ENCODE measurements around the gene SH3BGRL2. TPM values are rescaled to one million over a fixed set of nuclear protein-coding genes. Genes with fewer than 3 reads are reported as not detected.
"Not testable (repeated sequence)": the region's sequence is repeated elsewhere in the genome, so short reads cannot be mapped to it uniquely, and the experiment has no call there.

The SH3BGRL2 gene
- total RNA-seq, 2 experiments from 2014 or later = 0.94 to 1.1 TPM

DNA sequence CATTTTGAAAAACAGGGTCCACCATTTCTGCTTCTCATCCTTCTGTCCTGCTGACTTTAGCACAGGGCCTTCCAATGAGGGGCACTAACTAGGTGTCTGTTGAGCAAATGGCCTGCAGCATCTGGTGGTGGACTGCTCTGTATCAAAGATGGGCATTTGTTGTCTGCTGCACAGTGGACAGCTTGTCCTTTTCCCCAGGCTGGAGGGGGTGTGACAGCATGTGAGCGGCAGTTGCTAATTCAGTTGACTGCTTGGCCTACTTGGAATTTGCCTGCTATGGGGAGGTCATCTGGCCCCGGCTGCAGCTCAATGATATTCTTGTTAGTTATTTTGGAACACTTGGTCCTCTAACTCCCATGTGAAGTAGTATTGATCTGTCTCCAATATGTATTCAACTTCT lies 93.7 kb downstream of the SH3BGRL2 start:
- CTCF ChIA-PET = no interaction called here

DNA sequence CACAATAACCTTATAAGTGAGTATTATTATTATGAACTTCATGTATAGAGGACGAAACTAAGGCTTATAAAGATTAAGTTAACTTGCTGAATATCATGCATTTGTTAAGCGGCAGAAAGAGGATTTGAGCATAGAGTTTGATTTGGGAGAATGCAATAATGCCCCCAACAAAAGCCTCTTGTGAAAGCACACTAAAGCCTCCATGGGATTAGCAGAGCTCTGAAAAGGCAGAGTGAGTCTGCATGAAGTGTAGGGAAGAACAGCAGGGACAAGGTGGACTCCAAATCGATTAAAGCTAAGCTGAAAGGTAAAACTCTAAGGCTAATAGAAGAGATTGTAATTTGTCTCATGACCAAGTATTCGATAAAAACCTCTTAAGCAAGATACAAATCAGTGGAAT lies 100.3 kb downstream of the SH3BGRL2 start:
- POLR2A ChIA-PET = no interaction called here
- CTCF ChIA-PET = no interaction called here

More for the DNA sequence above, 93.7 kb downstream of the SH3BGRL2 start:
- POLR2A ChIA-PET = no interaction called here

- POLR2A ChIA-PET = no interaction called here
- CTCF ChIA-PET = no interaction called here
Measured at GRCh38 chr6:79733388-79733787, 102.3 kb downstream of the SH3BGRL2 start.

- CTCF ChIA-PET = no interaction called here
- POLR2A ChIA-PET = no interaction called here
Measured at GRCh38 chr6:79734374-79734773, 103.2 kb downstream of the SH3BGRL2 start.

DNA sequence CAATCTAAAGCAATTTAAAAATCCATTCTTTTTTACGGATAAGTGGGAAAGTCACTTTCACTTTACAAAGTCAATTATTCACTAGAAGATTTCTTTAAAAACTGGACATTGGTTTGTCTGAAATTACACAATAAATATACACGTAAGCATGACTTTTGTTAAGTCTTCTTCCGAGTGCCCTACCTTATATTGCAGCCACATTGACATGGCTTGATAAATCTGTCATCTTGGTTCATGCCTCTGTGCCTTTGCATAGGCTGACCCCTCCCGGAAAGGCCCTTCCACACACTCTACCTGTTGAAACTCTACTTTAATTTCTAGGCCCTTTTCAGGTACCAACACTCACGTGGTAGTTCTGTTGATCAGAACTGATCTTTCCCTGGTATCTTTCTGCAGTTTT lies 104.1 kb downstream of the SH3BGRL2 start:
- ChIA-PET CTCF (no interaction called here), POLR2A (no interaction called here)

DNA sequence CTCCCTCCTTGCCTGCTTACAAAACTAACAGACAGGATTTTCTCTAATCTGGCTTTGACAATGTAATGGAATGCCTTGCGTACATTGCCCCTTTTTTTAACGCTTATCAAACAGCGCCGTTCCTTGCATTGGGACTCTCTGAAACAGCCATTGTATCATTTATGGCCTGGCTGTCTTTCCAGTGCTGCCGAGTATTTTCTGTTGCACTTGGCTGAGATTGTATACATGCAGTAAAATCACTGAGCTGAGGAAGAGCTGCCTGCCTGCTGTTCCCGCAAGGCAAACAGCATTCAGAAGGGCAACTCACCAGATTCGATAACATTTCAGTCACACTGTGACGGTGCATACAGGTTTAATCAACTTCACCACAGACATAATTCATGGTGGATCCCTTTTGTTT lies 106.0 kb downstream of the SH3BGRL2 start:
- POLR2A ChIA-PET = no interaction called here
- CTCF ChIA-PET = no interaction called here

DNA sequence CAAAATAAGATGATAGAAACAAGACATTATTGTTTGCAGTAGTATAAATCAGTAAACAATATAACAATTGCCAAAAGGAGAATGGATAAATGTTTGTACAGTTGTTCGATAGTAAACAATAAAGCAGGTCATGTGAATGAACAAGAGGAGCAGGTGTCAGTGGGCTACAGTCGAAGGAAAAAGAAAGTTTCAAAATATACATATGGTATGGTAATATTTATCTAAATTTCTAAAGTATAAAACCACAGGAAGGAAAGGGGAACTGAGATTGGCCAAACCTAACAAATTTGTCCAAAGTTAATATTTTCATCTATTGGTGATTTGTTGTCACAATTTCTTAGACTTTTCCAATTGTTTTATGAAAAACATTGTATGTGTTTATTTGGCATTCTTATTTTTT lies 110.9 kb downstream of the SH3BGRL2 start:
- POLR2A ChIA-PET = no interaction called here

DNA sequence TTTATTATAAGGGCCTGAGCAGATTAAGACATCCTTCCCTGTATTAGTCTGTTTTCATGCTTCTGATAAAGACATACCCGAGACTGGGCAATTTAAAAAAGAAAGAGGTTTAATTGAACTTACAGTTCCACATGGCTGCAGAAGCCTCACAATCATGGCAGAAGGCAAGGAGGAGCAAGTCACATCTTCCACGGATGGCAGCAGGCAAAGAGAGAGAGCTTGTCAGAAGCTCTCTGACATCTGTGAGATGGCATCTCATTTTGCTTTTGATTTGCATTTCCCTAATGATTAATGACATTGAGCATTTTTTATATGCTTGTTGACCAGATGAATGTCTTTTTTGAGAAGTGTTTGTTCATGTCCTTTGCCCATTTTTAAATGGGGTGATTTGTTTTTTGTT lies 114.2 kb downstream of the SH3BGRL2 start:
- POLR2A ChIA-PET = not testable (repeated sequence)
- CTCF ChIA-PET = interaction anchor here (0.7 kb wide), 1 partner anchor 49 kb away, joined by 4 read pairs; no protein-coding TSS in a partner anchor

More for the DNA sequence above, 110.9 kb downstream of the SH3BGRL2 start:
- CTCF ChIA-PET = no interaction called here

DNA sequence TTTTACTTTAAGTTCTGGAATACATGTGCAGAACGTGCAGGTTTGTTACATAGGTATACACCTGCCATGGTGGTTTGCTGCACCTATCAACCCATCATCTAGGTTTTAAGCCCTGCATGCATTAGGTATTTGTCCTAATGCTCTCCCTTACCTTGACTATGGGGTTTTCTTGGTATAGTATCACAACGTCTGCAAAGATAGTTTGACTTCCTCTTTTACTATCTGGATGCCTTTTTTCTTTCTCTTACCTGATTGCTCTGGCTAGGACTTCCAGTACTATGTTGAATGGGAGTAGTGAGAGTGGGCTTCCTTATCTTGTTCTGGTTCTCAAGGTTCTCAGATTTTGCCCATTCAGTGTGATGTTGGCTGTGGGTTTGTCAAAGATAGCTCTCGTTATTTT lies 115.2 kb downstream of the SH3BGRL2 start:
- CTCF ChIA-PET = not testable (repeated sequence)

DNA sequence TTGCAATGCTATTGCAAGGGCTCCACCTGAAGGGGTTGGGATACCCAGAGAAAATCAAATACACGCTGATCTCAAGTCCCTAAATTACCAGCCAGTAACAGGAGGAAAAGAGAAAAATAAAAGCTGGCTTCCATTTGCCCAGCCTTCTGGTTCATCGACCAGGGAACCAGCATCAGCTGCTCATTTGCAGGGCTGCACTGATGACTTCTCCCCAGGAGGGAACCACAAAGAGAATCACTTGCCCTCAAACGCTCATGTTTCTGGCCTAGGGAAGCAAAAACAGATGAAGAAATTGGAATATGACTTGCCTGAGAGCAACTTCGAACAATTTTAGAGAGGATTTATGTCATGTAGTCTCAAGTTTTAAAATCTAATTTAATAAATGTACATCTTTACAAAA lies 119.7 kb downstream of the SH3BGRL2 start:
- CTCF ChIA-PET = interaction anchor here (1.5 kb wide), 1 partner anchor 119 kb away, joined by 3 read pairs; no protein-coding TSS in a partner anchor
- POLR2A ChIA-PET = no interaction called here

More for the DNA sequence above, 115.2 kb downstream of the SH3BGRL2 start:
- POLR2A ChIA-PET = not testable (repeated sequence)

Other genes starting within 250 kb of the SH3BGRL2 start
- under 1 TPM; 0.06 to 0.08 TPM for gene LCA5, start 93.9 kb upstream of the SH3BGRL2 start, total RNA-seq

All from activated CD8-positive, alpha-beta memory T cell treated with anti-CD3 and anti-CD28 coated beads for 36 hours (primary cell).